Suppressor macrophage (primary cell): Measurements from ENCODE around the gene SYK.

Source experiments
- DNase-seq, 4 experiments: peaks; one replicate each; pipeline ENCODE4 v3.0.0-alpha.2; 2020 to 2022

Gene SYK

DNA sequence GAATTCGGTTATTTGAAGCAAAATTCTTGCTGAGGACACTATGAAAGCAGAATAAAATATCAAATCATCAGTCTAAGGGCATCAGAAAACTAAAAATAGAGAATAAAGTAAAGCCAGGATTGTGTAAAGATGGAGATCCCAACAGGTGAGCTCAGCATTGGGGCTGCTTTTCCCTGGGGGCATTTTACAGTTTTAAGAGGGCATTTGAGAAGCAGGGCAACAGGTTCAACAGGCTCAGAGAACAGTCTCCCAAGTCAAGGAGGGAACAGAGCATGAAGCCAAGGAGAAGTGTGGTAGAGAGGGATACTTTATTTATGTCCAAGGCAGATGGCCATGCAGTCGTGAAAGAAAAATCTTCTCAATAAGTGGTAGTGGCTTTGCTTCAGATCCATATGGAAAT is 145.4 kb downstream of the SYK start:
- no peak for DNase-seq
